HG03066 (cell line): ENCODE results near the gene EPN3.

Experiments
- ATAC-seq: cut with Tn5 transposase; IDR thresholded peaks from one replicate; pipeline ENCODE4 v1.9.1; 2021; ENCODE audit warnings: low read depth; ENCODE audit not compliant: unreplicated experiment

Gene EPN3

DNA sequence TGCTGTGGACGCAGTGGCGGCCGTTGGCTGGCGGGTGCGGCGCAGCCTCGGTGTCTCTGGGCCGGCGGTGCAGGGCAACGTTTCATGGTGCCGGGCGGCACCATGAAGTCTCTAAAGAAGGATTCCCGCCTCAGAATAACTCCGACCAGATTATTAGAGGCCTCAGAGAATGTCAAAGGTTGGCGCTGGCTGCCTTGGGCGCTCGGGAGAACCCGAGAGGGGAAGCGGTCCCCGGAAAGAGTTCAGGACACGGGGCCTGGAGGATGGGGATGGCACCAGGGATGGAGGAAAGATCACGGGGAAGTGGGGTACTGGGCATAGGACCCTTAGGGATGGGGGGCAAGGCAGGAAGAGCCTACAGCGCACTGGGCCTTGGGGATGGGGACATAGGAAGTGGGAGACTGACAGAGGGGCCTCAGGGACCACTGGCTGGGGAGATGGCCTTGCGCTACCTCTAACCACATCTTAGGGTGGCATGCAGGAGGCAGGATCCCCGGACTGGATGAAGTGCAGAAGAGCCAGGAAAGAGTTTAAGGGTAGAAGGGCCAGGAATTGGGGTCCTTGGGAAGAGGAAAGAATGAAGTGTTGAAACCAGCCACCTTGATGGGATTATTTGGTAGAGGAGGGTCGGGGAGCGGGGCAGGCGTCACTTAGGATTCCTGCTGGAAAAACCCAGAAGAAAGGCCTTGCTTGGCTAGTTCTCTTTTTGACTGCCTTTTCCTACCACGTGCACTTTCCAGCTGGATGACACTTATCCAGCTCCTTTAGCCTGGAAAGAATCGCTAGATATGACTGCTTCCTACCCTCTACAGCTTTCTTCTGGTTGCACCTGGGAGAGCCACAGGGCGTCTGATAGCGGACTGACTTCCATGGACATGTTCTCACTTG, 23.7 kb upstream of the EPN3 start:
- no peak for ATAC-seq

DNA sequence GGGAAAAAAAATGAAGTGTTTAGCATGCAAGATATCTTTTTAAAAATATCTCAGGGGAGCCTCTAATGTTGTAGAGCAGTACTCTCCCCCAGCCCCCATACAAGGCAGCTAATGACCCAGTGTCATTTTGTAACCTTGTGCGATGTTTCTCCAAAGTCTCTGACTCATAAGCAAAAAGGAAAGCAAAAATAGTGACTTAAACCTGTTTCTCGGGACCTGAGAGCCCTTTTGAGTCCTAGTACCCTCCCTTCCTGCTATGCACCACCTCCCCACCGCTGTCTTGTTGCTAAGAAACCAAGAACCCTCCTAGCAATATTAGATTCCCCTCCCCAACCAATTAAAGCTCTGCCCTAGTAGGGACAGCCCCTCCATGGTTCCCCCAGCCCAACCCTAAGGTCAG, 21.5 kb upstream of the EPN3 start:
- no peak for ATAC-seq

- no peak for ATAC-seq
Observed at GRCh38 chr17:50513495-50513894, 19.0 kb upstream of the EPN3 start.

DNA sequence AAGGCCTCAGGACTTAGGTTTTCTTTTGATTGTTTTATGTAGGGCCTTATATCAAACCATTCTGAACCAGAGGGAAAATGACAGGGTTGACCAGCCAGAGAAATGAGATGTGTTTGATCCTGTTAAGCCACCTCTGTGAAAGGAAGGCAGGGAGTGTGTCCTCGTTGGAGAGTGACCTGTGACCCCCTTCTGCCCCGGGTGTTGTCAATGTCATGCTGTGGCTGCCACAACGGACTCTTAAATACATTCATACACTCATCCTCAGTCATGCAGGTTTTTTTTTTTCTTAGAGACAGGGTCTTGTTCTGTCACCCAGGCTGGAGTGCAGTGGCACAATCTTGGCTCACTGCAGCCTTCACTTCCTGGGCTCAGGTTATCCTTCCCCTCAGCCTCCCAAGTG, 18.1 kb upstream of the EPN3 start:
- ATAC-seq = no peak

DNA sequence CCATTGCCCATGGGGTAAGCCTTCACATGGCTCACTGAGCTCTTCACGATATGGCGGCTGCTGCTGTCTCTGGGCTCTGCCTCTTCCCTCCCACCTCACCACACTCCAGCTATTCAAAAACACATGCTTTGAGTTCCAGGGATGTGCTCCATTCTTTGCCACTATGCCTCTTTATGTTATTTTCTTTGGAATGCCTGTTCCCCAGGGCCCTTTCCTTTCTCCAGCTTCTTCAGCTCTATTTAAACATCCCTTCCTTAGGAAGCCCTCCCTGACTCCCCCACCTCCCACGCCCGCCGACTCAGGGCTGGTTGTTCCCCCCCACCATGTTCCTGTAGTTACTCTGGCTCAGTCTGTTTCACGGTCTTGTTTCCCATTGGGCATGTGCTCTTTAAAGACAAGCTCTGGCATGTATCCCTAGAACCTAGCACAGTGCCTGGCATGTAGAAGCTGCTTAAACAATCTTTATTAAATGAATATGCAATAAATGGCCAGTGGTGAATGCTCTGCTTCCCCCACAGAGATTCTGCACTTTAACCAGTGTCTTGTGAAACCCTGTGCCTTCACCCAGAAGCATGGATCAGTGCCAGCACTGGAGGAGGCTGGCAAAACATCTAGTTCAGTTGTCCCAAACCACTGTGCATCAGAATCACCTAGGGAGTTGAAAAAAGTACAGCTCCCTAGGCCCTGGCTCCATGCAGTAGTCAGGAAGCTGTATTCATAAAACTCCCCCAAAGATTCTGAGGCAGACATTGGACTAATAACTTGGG, 17.4 kb upstream of the EPN3 start:
- ATAC-seq = no peak

- no peak for ATAC-seq
Observed at GRCh38 chr17:50517011-50517410, 15.5 kb upstream of the EPN3 start.

- no peak for ATAC-seq
Observed at GRCh38 chr17:50517504-50518383, 14.8 kb upstream of the EPN3 start.

DNA sequence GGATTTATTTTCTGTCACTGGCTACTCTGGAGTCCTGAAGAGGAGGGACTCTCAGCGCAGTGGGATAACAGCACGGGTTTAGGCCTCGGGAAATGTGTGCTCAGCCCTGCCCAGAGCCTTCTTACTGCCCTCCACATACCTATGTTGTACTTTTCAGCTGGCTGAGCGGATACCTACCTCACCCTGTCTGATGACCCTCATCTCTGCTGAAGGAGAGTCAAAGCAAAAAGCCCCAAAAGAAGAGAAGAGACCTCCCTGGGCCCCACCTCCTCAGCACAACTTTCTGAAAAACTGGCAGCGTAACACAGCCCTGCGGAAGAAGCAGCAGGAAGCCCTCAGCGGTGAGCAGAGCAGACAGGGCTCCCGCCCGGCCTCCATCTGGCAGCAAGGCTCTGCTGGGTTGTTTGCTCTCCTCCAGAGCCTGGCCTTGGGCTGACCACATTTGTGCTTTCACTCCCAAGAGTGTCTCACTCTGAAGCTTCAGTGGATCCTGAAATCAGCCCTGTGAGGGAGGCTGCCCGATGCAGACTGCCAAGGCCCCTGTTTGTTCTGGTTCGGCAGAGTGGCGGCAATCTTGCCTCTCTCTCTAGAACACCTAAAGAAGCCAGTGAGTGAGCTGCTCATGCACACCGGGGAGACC, 14.0 kb upstream of the EPN3 start:
- no peak for ATAC-seq

GRCh38 chr17:50519141-50519834, 13.2 kb upstream of the EPN3 start:
- ATAC-seq = no peak

DNA sequence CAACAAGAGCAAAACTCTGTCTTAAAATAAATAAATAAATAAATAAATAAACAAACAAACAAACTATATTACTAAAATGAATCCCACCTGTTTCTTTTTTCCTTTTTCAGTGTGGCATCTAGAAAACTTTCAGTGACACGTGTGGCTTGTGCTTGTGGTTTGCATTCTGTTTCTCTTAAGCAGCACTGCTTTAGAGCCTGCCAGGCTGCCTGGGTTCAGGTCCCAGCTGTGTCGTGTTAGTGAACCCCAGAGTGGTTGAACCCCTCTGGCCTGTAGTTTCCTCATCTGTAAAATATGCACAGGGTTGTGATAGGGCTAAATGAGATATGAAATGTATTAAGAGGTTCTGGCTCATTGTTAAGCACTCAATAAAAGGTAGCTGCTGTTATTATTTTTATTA, 12.1 kb upstream of the EPN3 start:
- ATAC-seq = no peak

GRCh38 chr17:50521514-50521913, 11.0 kb upstream of the EPN3 start:
- no peak for ATAC-seq

DNA sequence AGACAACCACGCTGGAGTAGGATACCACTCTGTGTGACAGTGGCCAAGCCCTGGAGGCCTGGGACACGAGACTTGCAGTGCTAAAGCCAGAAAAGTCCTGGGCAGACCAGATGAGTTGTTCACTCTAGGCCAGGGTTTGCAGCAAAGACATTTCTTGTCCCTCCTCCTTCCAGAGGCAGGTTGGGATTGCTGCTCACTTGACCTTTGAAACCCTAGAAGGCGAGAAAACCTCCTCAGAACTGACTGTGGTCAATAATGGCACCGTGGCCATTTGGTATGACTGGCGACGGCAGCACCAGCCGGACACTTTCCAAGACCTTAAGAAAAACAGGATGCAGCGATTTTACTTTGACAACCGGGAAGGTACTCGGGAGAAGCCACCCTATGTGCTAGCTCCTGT, 9.8 kb upstream of the EPN3 start:
- ATAC-seq = no peak

- ATAC-seq = no peak
Observed at GRCh38 chr17:50523208-50523607, 9.3 kb upstream of the EPN3 start.

GRCh38 chr17:50524838-50525237, 7.7 kb upstream of the EPN3 start:
- no peak for ATAC-seq

DNA sequence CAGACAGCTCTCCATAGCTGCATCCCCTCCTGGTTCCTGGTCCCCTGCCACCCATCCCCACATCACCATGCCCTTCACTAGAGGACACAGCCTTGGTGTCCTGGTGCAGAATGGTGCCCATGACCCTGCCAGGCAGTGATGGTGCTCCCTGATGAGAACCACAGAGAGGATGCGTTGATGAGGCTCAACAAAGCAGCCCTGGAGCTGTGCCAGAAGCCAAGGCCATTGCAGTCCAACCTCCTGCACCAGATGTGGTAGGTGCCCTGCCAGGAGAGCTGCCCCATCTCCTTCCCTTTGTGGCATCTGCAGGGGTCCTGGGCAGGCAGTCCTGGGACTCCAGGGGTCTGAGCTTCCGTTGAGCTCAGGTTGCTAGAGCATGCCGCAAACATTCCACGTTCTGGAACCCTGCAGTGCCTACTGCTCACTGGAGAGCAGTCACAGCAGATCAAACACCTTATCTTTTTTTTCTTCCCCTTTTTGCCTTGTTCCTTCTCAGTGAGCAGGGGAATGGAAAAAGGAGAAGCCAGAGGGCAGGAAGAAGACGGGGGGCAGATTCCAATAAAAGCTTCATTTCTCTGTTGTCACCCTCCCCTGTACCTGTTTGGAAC, 5.3 kb upstream of the EPN3 start:
- no peak for ATAC-seq

- ATAC-seq = no peak
Observed at GRCh38 chr17:50527949-50528474, 4.5 kb upstream of the EPN3 start.

DNA sequence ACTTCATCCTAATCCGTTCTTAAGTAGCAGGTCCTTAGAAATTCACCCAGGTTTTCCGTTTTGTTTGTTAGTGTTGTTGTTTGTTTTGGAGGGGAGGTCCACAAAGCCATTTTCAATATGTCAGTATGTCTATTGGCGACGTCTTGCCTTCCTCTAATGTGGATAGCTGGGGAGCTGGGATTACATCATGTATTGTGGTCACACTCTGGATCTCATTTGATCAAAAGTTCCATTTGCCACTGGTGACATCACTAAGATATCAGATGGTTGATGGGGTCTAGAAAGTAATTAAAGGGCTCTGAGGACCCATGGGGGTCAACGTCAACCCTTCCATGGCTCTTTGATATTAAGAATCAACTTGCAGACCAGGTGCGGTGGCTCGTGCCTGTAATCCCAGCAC, 2.7 kb upstream of the EPN3 start:
- no peak for ATAC-seq

DNA sequence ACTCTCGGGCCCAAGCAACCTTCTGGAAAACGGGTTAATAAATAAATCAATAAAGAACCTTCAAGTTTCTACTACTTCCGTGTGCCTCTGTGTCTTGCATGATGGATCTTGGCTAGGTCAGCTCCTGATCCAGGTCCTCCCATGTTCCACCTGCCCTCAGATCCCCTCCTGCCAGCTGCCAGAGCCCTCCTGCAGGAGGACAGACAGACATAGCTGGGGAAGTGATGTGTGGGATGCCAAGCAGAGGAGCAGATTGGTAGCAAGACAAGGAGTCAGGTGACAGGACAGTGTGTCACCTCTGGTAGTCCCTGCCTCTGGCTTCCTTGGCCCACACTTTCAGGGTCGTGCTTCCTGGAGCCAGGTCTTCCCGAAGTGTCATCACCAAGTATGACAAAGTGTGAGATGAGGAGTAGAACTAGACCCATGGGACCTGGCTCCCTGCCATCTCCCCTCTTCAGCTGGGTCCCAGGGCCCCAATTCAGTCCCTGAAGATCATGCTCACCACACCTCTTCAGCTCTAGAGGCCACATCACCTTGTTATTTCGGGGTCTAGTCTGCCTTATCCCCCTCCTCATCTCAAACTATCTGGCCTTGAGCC, 1.0 kb upstream of the EPN3 start:
- ATAC-seq = no peak

GRCh38 chr17:50533185-50533584, 650 bp downstream of the EPN3 start:
- ATAC-seq = no peak
